Epithelial cell of proximal tubule (primary cell): ENCODE results near the gene FSCN2. TPM values are rescaled to one million over a fixed set of nuclear protein-coding genes. Genes with fewer than 3 reads are reported as not detected.
A peak's percentile ranks its signal among the peaks of the same experiment; 100 is the strongest.

Source experiments
- DNase-seq: peaks from one replicate; pipeline ENCODE4 v3.0.0-alpha.2; 2011; ENCODE audit warnings: low read depth
- H3K4me3 ChIP-seq: 2 replicates; pipeline ENCODE4 v1.5.1; 2011; ENCODE audit warnings: low read depth, mild to moderate bottlenecking, low read length
- total RNA-seq: library from RNA; depleted of rRNA; stranded (reverse); fragments of >200 nt; gene quantifications from 2 replicates; pipeline ENCODE4 v1.2.3, GENCODE V29; 2015
- TF ChIP-seq, protein P1 (sequence below): conservative IDR thresholded peaks from 2 replicates; pipeline ENCODE4 v1.5.1; 2012; ENCODE audit warnings: low read depth, mild to moderate bottlenecking, low read length

The FSCN2 gene
- total RNA-seq, 1 donor from 2014 or later, result not detected

GRCh38 chr17:81500047-81500446 lies 28.1 kb upstream of the FSCN2 start:
- TF ChIP-seq, protein P1, sequence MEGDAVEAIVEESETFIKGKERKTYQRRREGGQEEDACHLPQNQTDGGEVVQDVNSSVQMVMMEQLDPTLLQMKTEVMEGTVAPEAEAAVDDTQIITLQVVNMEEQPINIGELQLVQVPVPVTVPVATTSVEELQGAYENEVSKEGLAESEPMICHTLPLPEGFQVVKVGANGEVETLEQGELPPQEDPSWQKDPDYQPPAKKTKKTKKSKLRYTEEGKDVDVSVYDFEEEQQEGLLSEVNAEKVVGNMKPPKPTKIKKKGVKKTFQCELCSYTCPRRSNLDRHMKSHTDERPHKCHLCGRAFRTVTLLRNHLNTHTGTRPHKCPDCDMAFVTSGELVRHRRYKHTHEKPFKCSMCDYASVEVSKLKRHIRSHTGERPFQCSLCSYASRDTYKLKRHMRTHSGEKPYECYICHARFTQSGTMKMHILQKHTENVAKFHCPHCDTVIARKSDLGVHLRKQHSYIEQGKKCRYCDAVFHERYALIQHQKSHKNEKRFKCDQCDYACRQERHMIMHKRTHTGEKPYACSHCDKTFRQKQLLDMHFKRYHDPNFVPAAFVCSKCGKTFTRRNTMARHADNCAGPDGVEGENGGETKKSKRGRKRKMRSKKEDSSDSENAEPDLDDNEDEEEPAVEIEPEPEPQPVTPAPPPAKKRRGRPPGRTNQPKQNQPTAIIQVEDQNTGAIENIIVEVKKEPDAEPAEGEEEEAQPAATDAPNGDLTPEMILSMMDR, result no peak
- no peak for DNase-seq
- H3K4me3 ChIP-seq, result no peak overlapping the region

- TF ChIP-seq, protein P1, result no peak
- DNase-seq, result no peak
- H3K4me3 ChIP-seq, result no peak overlapping the region
Measured at GRCh38 chr17:81502471-81503017, 25.6 kb upstream of the FSCN2 start.

- no peak for DNase-seq
- TF ChIP-seq, protein P1, result no peak
- no peak overlapping the region for H3K4me3 ChIP-seq
Measured at GRCh38 chr17:81503619-81504018, 24.6 kb upstream of the FSCN2 start.

DNA sequence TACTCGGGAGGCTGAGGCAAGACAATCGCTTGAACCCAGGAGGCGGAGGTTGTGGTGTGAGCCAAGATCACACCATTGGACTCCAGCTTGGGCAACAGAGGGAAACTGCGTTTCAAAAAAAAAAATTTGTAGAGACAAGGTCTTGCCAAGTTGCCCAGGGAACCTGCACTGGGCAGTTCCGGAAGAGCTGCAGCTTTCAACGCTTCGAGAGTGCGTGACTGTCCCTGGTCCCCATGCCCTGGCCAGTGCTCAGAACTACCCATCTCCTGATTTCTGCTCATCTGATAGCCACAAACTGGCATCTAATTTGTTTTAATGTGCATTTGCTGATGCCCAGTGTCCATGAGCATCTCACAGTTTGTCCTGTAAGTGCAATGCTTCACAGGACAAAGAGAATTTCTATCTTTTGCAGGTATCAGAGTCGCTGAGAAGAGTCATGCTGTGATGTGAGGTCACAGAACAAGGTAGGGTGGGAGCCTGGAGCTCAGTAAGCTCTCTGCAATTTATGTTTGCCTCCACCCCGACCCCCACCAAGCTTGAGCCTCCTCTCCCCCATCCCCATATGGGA lies 19.5 kb upstream of the FSCN2 start:
- peak overlapping the region; percentile 89 for H3K4me3 ChIP-seq
- DNase-seq, result no peak
- TF ChIP-seq, protein P1, result no peak

DNA sequence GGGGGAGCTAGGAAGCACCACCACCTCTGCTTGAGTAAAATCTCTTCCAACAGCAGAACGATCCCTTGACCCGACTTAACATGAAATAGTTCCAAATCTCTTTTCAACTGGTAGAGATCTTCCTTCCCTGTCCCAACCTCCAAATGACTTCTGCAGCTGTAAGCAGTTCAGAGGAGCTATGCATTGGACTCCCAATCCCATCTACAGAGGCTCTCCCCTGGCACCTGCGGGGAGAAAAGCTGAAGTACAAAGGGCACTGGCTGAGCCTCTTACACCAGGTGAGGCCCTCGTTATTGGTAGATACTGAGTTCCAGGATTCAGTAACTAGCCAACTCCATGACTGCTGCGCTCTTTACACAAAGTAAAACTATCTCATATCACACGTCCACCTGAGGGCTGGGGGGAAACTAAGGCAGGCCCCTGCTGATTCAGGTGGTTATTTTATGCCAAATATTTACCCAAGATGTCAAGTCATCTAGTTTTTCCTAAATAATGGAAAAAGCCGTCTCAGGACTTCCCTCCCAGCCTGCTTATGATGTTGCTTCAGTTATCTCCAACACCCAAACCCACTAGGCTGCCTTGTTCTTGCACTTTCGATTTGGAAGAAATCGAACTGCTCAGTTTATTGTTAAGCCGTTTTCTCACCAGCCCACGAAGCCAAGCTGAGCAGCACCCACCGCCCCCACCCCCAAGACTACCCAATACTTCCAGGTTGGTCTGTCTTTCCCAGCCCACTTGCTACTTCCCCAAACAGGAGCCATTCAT lies 18.8 kb upstream of the FSCN2 start:
- no peak for DNase-seq
- H3K4me3 ChIP-seq, result peak overlapping the region; percentile 89
- TF ChIP-seq, protein P1, result no peak

GRCh38 chr17:81509972-81510784 lies 18.0 kb upstream of the FSCN2 start:
- no peak for DNase-seq
- TF ChIP-seq, protein P1, result no peak
- H3K4me3 ChIP-seq, result peak overlapping the region; percentile 89
